SK-N-MC (cell line): ENCODE data around the gene TAF11L7.

Source experiments
- EZH2 ChIP-seq: fragments of 200-600 bp; sonication (generic); IDR thresholded peaks from one replicate; pipeline ENCODE4 v1.6.1; 2017; ENCODE audit warnings: antibody characterized with exemption
- POLR2AphosphoS5 ChIP-seq: IDR thresholded peaks from 2 replicates; pipeline ENCODE4 v1.6.1; 2012; ENCODE audit warnings: mild to moderate bottlenecking, low read depth, low read length, borderline replicate concordance

GRCh38 chr5:17604951-17605350 is 19.4 kb upstream of the TAF11L7 start:
- TF ChIP-seq POLR2AphosphoS5: no peak
- no peak for TF ChIP-seq EZH2
